GM21723 (cell line): Measurements from ENCODE around the gene MRPS12.
"Not testable (repeated sequence)": the region's sequence is repeated elsewhere in the genome, so short reads cannot be mapped to it uniquely, and the experiment has no call there.

Experiments
- ATAC-seq: cut with Tn5 transposase; IDR thresholded peaks from one replicate; pipeline ENCODE4 v1.9.1; 2021; ENCODE audit warnings: mild to moderate bottlenecking, moderate library complexity; ENCODE audit not compliant: unreplicated experiment

MRPS12 gene

DNA sequence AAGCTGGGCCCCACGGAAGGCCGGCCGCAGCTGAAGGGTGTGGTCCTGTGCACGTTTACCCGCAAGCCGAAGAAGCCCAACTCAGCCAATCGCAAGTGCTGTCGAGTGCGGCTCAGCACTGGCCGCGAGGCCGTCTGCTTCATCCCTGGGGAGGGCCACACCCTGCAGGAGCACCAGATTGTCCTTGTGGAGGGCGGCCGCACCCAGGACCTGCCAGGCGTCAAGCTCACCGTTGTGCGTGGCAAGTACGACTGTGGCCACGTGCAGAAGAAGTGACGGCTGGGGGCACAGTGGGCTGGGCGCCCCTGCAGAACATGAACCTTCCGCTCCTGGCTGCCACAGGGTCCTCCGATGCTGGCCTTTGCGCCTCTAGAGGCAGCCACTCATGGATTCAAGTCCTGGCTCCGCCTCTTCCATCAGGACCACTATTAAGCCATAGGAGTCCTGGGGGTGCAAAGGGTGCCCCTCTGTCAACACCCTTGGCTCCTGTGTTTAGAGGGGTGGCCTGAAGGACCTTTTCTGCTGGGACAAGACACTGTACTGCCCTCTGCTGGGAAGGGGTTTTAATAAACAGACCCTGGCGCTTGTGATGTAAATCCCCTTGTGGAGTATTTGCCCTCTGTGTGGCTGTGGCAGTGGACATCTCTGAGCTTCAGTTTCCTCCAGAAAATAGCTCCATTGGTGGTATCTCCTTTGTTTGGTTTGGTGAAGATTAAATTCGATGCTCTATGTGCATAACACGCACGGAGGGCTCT, 1.9 kb downstream of the MRPS12 start:
- no peak for ATAC-seq

DNA sequence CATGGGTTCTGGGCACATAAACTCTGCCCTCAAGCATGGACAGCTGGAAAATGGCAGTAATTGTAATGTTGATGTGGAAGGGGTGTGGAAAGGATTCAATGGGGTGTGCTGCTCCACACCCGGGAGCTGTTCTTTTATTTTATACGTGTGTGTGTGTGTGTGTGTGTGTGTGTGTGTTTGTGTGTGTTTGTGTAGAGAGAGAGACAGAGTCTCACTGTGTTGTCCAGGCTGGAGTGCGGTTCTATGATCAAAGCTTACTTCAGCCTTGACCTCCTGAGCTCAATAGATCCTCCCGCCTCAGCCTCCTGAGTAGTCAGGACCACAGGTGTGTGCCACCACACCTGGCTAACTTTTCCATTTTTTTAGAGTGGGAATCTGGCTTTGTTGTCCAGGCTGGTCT, 2.8 kb downstream of the MRPS12 start:
- no peak for ATAC-seq

DNA sequence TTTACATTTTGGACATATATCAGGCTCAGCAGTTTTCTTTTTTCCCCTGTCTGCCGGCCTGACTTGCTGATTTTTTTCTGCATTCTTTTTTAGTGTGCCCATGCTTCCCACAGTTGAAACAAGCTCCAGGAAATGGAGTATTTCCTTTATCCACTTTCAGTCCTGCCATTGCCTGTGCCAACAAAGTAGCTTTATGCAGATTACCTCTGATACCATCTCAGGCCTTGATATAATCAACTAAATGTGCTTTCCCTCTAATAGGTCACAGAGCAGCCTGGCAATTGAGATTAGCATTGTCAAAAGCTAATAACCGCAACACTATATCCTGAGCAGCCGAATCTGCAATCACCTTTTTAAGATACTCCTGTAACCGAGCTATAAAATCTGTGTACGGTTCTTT, 9.2 kb downstream of the MRPS12 start:
- ATAC-seq: no peak

DNA sequence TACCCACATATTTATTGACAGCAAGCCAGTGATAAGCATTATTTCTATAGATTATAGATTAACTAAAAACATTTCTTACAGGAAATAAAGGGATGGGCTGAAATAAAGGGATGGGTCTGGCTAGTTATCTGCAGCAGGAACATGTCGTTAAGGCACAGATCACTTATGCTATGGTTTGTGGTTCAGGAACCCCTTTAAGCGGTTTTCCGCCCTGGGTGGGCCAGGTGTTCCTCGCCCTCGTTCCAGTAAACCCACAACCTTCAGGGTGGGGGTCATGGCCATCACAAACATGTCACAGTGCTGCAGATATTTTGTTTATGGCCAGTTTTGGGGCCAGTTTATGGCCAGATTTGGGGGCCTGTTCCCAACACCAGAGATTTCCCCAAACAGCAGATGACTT, 10.7 kb downstream of the MRPS12 start:
- ATAC-seq: not testable (repeated sequence)

DNA sequence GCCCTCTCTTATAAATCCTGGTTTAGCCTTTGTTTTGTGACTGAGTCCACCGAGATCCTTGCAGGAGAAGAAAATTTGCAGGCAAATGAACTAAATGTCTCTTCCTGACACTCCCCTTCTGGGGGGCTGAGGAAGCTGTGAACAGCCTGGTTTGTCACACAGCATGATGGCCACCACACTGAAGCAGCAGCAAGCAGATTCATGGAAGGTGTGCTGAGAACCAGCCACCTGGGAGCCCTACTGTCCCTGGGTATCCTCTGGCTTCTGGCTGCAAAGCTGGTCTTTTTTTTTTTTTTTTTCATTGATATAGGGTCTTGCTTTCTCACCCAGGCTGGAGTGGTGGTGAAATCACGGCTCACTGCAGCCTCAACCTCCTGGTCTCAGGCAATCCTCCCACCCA, 11.2 kb downstream of the MRPS12 start:
- ATAC-seq: no peak

DNA sequence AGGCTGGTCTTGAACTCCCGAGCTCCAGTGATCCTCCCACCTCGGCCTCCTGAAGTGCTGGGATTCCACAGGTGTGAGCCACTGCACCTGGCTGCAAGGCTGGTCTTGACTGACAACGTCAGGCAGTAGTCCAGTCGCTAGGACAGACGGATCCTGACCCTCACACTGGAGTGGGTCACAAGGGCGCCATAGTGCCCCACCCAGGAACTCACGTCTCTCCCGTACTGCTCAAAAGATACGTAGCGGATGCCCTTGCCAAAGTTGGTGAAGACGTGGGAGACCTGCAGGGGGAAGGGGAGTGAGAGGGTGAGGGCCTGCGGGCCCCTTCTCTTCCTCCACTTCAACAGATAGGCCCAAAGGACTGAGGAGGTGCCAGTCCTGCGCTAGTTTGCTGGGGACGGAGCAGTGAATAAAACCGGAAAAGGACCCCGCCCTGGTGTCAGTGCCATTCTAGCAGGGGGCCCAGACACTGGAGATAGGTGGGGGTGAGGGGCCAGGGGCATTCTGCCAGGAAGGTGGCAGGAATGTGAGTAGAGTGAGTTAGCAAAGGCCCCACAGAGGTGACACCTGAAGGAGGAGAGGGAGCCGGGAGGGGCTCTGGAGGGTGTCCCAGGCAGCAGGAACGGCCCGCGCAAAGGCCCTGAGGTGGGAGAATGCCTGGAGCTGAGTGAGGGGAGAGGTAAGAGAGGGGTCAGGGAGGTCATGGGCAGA, 11.9 kb downstream of the MRPS12 start:
- no peak for ATAC-seq

DNA sequence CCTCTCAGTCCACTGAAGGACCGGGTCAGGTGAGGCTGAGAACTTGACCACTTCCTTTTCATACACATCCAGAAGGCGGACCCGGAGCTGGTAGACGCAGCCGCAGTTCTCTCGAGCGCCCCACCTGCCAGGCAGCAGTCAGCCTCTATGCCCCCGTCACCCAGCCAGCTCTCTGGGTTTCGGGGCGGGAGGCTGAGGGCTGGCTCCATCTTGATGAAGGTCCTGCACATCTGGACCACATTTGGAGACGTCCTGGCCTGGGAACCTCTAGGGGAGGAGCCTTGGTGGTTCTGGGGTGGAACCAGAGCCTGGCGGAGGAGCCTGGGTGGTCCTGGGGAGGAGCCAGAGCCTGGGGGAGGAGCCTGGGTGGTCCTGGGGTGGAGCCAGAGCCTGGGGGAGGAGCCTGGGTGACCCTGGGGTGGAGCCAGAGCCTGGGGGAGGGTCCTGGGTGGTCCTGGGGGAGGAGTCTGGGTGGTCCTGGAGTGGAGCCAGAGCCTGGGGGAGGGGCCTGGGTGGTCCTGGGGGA, 14.3 kb downstream of the MRPS12 start:
- no peak for ATAC-seq

DNA sequence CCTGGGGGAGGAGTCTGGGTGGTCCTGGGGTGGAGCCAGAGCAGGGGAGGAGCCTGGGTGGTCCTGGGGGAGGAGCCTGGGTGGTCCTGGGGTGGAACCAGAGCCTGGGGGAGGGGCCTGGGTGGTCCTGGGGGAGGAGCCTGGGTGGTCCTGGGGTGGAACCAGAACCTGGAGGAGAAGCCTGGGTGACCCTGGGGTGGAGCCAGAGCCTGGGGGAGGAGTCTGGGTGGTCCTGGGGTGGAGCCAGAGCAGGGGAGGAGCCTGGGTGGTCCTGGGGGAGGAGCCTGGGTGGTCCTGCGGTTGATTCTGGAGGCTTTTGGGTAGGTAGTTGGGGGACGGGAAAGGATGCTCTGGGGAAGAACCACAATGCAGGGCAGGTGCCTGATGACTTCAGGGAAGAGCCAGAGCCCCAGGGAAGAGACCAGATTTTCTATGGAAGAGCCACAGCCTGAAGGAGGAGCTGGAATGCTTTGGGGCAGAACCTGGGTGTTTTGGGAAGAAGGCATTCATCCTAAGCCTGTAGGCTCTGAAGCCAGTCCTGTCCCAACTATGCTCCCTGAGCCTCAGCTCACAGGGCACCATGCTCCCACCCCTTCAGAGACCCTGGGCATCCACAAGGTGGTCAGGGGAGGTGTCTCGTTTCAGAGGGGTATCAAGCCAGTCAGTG, 15.0 kb downstream of the MRPS12 start:
- no peak for ATAC-seq

DNA sequence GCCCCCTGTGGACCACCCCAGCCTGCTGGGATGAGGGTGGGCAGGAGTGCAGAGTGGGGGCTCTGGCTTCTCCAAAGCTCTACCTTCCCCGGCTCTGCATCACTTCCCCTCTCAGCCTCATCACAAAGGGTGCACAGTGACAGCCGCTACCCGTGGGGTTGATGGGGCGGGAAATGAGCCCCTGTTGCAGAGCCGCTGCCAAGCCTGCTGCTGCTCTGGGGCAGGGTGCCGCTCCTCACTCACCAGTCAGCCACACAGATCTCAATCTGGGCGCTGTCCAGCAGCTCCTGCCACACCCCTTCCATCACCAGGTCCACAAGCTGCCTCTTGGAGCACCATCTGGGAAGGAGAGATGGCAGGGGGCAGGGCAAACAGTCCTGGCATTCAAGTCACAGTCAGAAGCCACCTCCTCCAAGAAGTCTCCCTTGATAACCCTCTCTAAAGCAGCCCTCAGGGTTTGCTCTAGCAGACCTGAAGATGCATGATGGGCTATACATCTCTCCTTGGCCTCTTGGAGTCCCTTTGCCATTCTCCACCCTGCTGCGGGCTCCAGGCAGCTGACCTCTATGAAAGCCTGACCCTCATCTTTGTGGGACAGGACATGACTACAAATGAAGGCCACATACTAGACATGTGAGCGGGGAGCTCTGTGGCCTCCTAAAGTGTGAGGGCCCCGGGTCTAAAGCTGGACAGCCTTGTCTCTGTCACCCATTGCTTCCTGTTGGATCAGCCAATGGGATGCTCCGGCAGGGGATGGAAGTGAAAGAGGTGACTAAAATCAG, 15.7 kb downstream of the MRPS12 start:
- ATAC-seq: no peak

DNA sequence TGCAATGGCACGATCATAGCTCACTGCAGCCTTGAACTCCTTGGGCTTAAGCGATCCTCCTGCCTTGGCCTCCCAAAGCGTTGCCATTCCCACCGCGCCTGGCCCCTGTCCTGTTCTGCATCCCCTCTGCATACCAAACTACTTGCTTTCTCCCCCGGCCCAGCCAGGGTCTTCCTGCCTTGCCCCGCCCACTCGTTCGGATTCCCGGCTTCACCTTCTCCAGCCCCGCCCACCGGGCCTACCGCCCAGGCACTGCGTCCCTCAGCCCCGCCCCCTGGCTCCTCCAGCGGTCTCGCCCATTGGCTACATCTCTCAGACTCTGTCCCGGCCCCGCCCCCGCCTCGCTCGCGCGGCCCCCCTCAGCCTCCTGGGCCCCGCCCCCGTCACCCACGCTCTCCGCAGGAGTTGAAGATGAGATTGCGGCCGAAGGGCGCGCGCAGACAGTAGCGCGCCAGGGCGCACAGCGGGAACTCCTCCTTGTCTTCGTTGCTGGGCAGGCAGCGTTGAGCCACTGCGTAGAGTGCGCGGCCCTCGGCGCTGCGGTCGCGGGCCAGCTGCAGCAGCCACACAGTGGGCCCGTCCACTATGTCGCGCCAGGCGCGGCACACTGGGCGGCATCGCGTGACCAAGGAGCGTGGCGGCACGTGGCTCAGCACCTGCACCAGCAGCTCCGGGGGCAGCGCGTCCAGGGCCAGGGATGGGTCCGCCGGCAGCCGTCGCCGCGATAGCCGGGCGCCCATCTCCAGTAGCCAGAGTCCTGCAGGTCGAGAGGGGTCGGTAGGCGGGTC, 19.0 kb downstream of the MRPS12 start:
- no peak for ATAC-seq

DNA sequence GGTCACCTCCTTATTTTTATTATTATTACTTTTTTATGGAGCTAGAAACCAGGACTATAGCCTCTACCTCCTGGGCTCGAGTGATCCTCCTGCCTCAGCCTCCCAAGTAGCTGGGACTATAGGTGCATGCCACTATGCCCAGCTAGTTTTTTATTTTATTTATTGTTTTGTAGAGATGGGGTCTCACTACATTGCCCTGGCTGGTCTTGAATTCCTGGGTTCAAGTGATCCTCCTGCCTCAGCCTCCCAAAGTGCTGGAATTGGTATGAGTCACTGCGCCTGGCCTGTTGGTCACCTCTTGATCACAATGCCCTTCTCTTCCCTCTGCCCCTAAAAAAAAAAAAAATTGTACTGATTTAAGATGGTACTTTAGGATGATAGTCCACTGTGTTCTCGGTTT, 20.4 kb downstream of the MRPS12 start:
- ATAC-seq: no peak

DNA sequence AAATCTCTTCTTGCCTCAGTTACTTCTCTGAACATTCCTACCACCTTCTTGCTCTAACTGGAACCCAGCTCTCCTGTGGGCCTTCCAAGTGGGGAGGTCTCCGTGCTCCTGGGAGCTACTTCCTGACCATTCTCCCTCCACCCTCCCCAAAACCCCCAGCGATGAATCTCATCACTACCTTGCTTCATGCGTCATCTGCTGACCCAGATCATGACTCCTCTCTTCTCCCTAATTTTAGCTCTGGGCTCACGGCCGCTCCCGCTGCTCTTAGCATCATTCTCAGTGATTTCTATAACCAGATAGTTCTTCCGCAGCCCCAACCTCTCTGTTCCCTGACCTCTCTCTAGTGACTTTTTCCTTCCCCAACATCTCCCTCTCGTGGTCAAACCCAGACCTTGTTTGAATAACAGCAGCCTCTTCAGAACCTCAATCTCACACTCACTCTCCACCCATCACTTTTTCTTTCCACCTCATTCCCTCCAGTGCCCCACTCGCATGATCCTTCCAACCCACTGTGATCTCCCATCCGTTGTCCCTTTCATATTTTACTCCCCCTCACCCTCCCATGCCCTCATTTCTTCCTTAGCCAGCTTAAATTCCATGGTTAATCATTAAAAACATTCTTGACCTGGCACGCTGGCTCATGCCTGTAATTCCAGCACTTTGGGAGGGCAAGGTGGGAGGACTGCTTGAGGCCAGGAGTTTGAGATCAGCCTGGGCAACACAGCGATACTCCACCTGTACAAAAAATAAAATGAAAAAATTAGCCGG, 21.8 kb downstream of the MRPS12 start:
- no peak for ATAC-seq

DNA sequence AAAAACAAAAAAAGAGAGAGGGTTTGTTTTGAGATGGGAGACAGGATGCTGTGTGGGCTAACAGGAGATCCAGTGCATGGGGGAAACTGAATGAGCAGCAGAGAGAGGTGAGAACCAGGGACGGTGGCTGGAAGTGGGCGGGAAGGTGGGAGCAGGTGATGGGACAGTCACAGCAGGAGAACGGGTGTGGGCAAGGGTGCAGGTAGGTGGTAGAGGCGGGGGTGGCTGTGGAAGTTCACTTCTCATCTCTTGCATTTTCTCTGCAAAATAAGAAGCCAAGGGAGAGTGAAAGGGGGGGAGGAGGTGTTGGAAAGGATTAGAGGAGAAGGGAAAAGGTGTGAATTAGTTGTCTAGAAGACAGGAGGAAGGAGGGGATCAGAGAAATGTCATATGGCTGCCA, 22.9 kb downstream of the MRPS12 start:
- no peak for ATAC-seq

DNA sequence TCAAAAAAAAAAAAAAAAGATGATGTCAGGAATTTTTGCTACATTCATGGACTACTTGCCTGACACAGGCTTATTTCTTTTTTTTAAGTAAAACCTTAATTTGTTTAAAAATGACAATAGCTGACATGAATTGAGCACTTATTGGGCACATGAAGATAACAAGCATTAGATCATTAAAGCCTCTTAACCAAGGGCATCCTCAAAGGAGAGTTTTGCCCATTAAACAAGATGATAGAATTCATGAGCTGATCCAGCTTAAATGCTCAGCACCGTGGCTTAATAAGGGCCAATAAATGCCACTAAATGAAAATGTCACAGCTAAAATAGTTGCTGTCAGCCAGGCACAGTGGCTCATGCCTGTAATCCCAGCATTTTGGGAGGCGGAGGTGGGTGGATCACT, 25.5 kb downstream of the MRPS12 start:
- no peak for ATAC-seq

DNA sequence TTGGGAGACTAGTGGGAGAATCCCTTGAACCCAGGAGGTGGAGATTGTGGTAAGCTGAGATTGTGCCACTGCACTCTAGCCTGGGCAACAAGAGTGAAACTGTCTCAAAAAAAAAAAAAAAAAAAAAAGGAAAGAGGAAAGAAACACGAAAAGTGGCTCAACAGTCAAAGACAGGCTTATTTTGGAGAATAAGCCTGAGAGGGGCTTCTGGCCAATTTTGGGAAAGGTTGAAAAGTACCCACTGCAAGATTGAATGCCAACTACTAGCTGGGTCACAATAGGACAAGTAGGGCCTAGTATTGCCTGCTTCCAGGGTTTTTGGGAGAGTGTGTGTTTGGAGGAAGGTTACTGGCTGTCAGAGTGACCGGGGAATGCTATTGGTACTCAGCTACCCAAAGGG, 27.6 kb downstream of the MRPS12 start:
- ATAC-seq: no peak

DNA sequence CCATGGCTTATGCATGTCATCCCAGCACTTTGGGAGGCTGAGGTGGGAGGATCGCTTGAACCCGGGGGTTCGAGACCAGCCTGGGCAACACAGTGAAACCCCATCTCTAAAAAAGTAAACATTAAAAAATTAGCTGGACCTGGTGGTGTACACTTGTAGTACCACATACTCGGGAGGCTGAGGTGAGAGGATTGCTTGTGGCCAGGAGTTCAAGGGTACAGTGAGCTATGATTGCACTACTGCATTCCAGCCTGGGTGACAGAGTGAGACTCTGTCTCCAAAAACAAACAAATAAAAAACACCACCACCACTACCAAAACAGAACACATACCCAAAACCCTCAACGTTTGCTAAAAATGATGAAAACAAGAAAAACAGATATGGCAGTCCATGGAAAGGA, 28.9 kb downstream of the MRPS12 start:
- ATAC-seq: no peak

DNA sequence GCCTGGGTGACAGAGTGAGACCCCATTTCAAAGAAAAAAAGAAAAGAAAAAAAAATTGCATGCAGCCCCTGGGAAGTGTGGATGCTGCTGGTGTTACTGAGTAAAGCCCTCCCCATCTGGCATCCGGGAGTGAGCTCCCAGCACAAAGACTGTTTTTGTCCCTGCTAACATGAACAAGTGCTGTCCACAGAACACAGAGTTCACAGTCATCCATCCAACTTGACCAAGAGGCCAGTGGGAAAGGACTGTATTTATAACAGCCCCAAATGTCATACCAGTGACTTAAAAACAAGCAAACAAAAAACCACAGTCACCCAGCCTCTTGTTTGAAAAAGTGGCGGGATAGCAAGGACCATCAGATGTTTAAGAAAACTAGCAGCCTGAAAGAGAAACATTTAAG, 34.0 kb downstream of the MRPS12 start:
- ATAC-seq: no peak

DNA sequence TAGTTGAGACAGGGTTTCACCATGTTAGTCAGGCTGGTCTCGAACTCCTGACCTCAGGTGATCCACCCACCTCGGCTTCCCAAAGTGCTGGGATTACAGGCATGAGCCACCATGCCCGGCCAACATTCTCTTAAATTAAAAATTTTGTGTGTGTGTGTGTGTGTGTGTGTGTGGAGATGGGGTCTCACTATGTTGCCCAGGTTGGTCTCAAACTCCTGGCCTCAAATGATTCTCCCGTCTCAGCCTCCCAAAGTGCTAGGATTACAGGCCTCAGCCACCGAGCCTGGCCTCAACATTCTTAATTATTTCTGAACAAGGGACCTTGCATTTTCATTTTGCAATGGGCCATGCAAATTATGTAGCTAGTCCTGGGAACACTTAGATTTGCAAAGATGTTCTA, 35.4 kb downstream of the MRPS12 start:
- ATAC-seq: not testable (repeated sequence)

DNA sequence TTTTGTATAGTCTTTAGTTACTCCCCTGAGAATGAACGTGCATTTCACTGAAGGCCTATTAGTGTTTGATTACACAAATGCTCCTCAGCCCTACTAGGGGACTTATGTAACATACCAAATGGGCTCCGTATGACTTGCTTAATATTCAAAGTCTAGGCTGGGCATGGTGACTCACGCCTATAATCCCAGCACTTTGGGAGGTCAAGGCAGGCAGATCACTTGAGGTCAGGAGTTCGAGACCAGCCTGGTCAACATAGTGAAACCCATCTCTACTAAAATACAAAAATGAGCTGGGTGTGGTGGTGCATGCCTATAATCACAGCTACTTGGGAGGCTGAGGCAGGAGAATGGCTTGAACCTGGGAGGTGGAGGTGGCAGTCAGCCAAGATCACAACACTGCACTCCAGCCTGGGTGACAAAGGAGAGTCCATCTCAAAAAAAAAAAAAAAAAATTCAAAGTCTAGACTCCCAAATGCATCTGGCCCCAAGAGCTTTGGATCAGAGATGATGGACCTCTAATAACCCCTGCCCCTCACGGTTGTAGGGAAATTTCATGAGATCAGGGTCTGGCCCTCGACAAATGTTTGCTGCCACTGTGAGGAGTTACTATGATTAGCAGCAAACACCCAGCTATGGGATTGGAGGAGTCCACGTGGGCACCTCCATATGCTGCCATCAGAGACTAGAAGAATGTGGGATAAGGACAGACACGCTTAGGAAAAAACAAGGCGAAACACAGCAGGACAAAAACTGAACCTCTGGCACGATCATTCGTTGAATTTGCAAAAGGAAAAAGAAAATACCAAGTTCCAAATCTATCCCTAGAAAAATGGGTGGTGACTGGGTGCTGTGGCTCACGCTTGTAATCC, 40.2 kb downstream of the MRPS12 start:
- no peak for ATAC-seq
